ENCODE measurements around the gene HLTF.

- TF ChIP-seq CTCF (IDR thresholded peaks at IDR 0.05 in 2 of 3, conservative IDR thresholded peaks at IDR 0.05 in 1 of 3; ENCODE audit: borderline replicate concordance in 1 of 3, insufficient read depth in 1 of 3, low read depth in 2 of 3, low read length in 2 of 3) (no peak), EZH2 (IDR thresholded peaks at IDR 0.05) (no peak), POLR2A (IDR thresholded peaks at IDR 0.05; ENCODE audit: borderline replicate concordance, extremely low read depth, insufficient read depth, insufficient read length) (peak; percentile 80), SIN3A (IDR thresholded peaks at IDR 0.05; ENCODE audit: low read depth) (peak; percentile 92), POLR2AphosphoS5 (IDR thresholded peaks at IDR 0.05; ENCODE audit: low read depth, low read length) (peak; percentile 84), CBX3 (IDR thresholded peaks at IDR 0.05; ENCODE audit: low read depth) (peak; percentile 21; the same call in 1 of the 2 replicates), ZBTB33 (IDR thresholded peaks at IDR 0.05; ENCODE audit: extremely low read depth, insufficient replicate concordance, low read length) (peak; percentile 27)
Observed at GRCh38 chr3:149129326-149130205, 43.2 kb upstream of the HLTF start, which contains the start of gene HPS3.

Measured in HCT116 (cell line).